Measurements from ENCODE around the gene SYNDIG1.

DNA sequence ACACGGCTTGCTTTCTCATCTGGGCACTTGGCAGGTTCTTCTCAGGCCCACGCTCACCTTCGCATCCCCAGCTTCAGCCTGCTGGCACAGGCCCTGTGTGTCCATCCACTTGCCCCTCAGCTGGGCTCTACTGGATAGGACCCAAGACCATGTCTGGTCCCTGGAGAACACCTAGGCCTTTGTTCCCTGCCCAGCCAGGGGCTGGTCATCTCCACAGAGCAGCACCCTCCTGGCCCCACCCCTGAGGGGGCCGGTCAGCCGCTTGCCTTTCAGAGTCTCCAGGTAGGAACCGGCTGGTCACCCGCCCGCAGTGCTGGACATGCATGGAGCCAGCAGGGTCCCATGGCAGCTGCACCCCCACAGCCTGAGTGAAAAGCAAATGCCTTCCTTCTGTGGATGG lies 191.2 kb downstream of the SYNDIG1 start:
- no peak for TF ChIP-seq CTCF (conservative IDR thresholded peaks at IDR 0.05; ENCODE audit: low read depth, low read length)
- TF ChIP-seq EZH2 (IDR thresholded peaks at IDR 0.05; ENCODE audit: low read length, unreplicated experiment) = no peak
- TF ChIP-seq EZH2phosphoT487 (IDR thresholded peaks at IDR 0.05; ENCODE audit: borderline replicate concordance, low read length) = no peak

Measured in PC-3 (cell line).